Right ventricle myocardium superior (tissue), 1 donor: ENCODE measurements around the gene XPR1. TPM values are rescaled to one million over a fixed set of nuclear protein-coding genes. Genes with fewer than 3 reads are reported as not detected.
A peak's percentile ranks its signal among the peaks of the same experiment; 100 is the strongest.

ENCODE experiments used
- ATAC-seq: fragments of 200-7000 bp; cut with Tn5 transposase; one replicate; pipeline ENCODE4 v1.9.1; 2020; ENCODE audit warnings: mild to moderate bottlenecking; ENCODE audit not compliant: poor library complexity
- DNase-seq: peaks from one replicate; pipeline ENCODE4 v3.0.0-alpha.2; 2020
- intact Hi-C: fragments of 100-400 bp; cut with DNase I; formaldehyde crosslinking; loops from one replicate; pipeline ENCODE4 v1.11.2; 2022
- total RNA-seq: library from RNA; stranded (reverse); fragmentation: NEBNext Ultra II Directional; extraction: Animal tissue kit (Norgen Biotek cat#: 25700); gene quantifications from one replicate; pipeline ENCODE4 v1.2.1, GENCODE V29; 2021
- donor health status: DM: no; HTN: yes; CAD: no; lungs with severe emphysema.

Gene XPR1
- total RNA-seq, 1 donor from 2014 or later = 38.6 TPM

GRCh38 chr1:180611016-180611930 is 20.5 kb upstream of the XPR1 start:
- no peak for DNase-seq
- intact Hi-C loops = no loop called here

GRCh38 chr1:180612632-180613031 is 19.2 kb upstream of the XPR1 start:
- intact Hi-C loops = no loop called here
- ATAC-seq = no peak

More at GRCh38 chr1:180611016-180611930, 20.5 kb upstream of the XPR1 start:
- peak; percentile 75 for ATAC-seq

GRCh38 chr1:180614730-180615129 is 17.1 kb upstream of the XPR1 start:
- intact Hi-C loops = no loop called here
- no peak for DNase-seq
- ATAC-seq = no peak

More at GRCh38 chr1:180612632-180613031, 19.2 kb upstream of the XPR1 start:
- no peak for DNase-seq

- intact Hi-C loops = no loop called here
- DNase-seq (no peak), ATAC-seq (no peak)
Measured at GRCh38 chr1:180615493-180616290, 16.1 kb upstream of the XPR1 start.

GRCh38 chr1:180616439-180616838 is 15.4 kb upstream of the XPR1 start:
- intact Hi-C loops = no loop called here
- no peak for ATAC-seq
- DNase-seq = no peak

- intact Hi-C loops = no loop called here
- no peak for ATAC-seq
- DNase-seq = no peak
Measured at GRCh38 chr1:180617774-180618395, 13.9 kb upstream of the XPR1 start.

- DNase-seq = no peak
- intact Hi-C loops = no loop called here
- no peak for ATAC-seq
Measured at GRCh38 chr1:180620581-180620980, 11.2 kb upstream of the XPR1 start.

GRCh38 chr1:180622658-180623508 is 8.9 kb upstream of the XPR1 start:
- intact Hi-C loops = no loop called here
- ATAC-seq = no peak

GRCh38 chr1:180623579-180624347 is 8.1 kb upstream of the XPR1 start:
- ATAC-seq = no peak
- no peak for DNase-seq
- intact Hi-C loops = no loop called here

More at GRCh38 chr1:180622658-180623508, 8.9 kb upstream of the XPR1 start:
- no peak for DNase-seq

GRCh38 chr1:180626711-180627110 is 5.1 kb upstream of the XPR1 start:
- intact Hi-C loops = no loop called here

GRCh38 chr1:180627411-180627810 is 4.4 kb upstream of the XPR1 start:
- intact Hi-C loops = no loop called here
- ATAC-seq (no peak), DNase-seq (no peak)

More at GRCh38 chr1:180626711-180627110, 5.1 kb upstream of the XPR1 start:
- DNase-seq (no peak), ATAC-seq (no peak)

- ATAC-seq (no peak), DNase-seq (no peak)
- intact Hi-C loops = no loop called here
Measured at GRCh38 chr1:180628646-180629045, 3.2 kb upstream of the XPR1 start.

GRCh38 chr1:180630408-180631193 is 1.2 kb upstream of the XPR1 start:
- ATAC-seq = peak; percentile 2
- DNase-seq = no peak

GRCh38 chr1:180631194-180631765 is 542 bp upstream of the XPR1 start:
- DNase-seq = no peak
- ATAC-seq = no peak
- intact Hi-C loops = loop anchor here (5.0 to 10.0 kb wide), 2 partner anchors 89 to 224 kb away; no protein-coding TSS in a partner anchor

More at GRCh38 chr1:180630408-180631193, 1.2 kb upstream of the XPR1 start:
- intact Hi-C loops = loop anchor here (5.0 to 10.0 kb wide), 2 partner anchors 88 to 224 kb away; no protein-coding TSS in a partner anchor

GRCh38 chr1:180632326-180633056 is 669 bp downstream of the XPR1 start:
- ATAC-seq (peak; percentile 73), DNase-seq (peak; percentile 79)
- intact Hi-C loops = loop anchor here (5.0 to 10.0 kb wide), 2 partner anchors 90 to 222 kb away; no protein-coding TSS in a partner anchor
